CD4-positive, alpha-beta T cell treated with Interleukin-6 at 100 ng/mL for 8 hours (primary cell): ENCODE data around the gene STK11.
A peak's percentile ranks its signal among the peaks of the same experiment; 100 is the strongest.

ENCODE experiments used
- DNase-seq: peaks from one replicate; pipeline ENCODE4 v3.0.0-alpha.2; 2020; ENCODE audit warnings: mixed read lengths, low spot score

Gene STK11

DNA sequence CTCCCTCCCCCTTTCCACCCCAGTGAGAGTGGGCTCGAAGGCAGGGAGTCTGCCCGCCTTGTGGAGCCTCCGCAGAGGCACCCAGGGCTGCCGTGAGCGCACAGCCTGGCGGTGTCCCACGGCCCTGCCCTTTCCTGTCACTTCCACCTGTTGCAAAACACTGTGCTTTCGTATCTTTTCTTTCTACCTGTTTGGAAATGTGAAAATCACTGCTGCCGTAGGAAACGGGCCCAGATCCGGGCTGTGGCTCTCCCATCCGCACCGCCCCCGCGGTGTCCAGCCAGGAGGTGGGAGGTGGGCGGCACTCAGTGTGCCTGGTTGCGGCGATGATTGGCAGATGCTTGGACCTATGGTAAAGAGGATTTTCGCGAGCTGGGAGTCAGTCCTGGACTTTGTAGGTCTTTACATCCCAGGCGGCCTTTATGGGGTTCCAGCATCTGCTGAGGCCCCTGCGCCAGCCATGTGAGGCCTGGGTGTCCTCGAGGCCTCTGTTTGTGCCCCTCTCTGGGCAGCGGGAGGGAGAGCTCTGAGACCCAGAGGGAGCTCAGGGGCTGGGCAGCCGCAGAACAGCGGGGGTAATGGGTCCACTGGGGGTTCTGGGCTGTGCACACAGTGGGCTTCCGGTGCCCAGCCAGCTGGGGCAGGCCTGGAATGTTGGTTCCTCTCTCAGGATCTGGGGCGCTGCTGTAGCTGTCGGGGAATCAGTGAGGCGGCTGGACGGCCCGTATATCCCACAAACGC lies 6.1 kb downstream of the STK11 start:
- no peak for DNase-seq

DNA sequence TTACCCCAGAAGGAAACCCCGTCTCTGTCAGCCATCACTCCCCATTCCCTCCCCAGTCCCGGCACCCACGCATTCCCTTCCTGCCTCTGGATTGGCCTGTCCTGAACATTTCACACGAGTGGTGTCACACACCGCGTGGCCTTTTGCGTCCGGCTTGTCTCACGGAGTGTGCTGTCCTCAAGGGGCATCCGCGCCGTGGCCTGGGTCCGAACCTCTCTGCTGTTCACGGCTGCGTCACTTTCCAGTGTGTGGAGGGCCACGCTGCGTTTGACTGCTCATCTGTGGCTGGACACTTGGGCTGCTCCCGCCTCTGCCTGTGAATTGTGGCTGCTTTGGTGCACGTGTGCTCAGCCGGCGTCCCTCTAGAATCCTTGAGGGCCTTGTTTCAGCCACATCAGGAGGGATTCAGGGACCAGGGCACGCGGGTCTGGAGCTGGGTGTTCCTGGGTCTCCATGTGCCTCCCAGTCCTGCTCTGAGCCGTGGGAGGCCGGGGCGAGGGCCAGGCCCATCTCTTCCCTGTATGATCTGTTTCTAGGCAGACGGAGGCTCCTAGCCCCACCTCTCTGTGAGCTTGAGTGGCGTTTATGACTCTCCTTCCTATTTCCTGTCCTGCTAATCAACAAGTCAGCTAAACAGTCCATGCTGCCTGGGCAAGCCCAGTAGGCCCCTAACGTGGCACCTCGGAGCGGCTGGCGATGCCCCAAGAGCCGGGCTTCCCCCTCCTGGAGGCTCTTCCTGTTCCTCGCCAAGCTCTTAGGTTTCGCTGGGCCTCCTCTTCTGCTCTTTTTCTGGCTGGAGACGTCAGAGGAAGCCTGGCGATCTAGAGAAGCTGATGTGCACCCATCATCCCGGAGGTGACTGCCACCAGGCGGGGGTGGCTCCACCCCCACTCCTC lies 8.1 kb downstream of the STK11 start:
- peak; percentile 53 for DNase-seq

DNA sequence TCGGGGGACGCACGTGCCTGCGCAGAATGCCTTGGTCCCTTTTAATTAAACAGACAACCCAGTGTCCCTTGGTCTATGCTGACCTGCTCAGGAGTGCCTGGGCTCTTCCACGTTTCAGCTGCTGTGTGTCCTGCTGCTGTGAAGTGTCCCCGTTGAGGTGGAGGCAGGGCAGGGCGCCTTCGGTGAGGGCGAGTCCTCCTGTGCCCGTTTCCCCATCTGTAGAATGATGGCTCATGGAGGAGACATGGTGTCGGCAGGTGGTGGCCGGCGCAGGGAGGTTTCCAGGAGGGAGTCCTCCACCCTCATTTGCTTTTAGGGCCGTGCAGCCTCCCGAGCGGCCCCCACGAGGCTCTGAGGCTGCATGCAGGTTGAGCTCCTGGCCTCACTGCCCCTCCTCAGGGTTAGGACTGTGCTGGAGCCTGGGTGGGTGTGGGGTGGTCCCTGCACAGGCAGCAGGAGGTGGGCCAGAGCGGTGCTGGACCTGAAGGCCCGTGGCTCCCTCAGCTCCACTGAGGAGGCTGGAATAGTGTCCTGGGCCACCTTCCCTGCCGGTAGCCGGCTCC lies 8.8 kb downstream of the STK11 start:
- DNase-seq = no peak

DNA sequence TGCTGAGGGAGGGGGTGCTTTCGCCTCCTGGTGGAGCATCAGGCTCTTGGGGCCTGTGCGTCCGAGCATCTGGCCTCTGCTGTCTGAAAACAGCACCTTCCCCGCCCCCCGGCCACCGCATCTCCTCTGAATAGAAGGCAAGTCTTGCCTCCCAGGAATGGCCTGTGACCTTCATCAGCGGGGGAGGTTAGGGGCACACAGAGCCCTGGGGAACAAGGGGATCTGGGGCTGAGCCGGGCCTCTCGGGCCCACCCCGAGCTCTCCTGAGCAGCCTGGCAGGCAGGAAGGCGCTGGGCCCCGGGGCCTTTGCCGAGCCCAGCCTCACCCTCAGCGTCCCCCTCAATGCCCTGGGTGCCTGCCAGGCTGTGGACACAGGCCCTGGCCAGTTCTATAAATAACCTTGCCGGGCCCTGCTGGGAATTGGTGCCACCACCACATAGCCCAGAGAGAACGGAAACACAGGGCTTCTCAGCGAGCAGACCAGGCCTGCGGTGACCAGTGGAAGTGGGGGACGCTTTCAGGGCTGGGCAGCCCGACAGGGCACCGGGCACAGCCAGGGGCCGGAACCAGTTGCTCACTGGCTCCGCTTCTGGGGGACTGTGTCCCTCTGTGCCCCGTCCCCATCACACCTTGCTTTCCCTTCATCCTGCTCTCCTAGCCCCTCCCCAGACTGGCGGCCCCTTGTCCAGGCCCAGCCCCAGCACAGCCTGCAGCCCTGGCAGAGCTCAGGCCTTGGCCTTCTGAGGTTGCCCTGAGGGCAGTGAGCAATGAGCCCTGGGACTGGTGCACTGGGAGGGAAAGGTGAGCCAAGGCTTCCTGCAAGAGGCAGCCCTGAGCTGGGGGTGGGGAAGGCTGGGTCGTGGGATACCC lies 9.5 kb downstream of the STK11 start:
- DNase-seq = no peak

DNA sequence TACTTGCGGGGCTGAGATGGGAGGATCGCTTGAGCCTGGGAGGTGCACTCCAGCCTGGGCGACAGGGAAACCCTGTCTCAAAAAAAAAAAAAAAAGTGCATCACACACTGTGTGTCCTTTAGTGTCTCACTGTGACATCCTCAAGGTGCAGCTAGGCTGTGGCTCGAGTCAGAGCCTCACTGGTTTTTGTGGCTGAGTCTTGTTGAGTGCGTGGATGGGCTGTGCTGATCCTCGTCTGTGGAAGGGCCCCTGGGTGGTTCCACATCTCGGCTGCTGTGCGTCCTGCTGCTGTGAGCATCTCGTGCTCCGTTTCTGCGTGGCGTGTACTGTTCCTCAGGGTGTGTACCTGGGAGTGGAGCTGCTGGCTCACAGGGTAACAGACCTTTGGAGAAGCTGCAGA lies 11.2 kb downstream of the STK11 start:
- no peak for DNase-seq

DNA sequence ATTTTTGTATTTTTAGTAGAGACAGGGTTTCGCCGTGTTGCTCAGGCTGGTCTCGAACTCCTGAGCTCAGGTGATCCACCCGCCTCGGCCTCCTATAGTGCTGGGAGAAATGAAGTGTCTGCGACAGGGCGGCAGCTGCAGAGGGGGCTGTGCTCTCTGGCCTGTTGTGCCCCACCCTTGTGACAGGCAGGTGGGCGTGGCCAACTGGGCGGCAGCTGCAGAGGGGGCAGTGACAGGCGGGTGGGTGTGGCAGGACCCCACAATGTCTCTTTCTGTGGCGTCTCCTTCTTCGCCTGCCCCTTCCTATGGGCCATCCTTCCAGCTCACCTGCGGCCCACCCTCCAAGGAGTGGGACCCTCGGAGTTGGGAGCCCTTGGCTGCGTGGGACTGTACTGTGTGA lies 11.8 kb downstream of the STK11 start:
- DNase-seq = no peak

DNA sequence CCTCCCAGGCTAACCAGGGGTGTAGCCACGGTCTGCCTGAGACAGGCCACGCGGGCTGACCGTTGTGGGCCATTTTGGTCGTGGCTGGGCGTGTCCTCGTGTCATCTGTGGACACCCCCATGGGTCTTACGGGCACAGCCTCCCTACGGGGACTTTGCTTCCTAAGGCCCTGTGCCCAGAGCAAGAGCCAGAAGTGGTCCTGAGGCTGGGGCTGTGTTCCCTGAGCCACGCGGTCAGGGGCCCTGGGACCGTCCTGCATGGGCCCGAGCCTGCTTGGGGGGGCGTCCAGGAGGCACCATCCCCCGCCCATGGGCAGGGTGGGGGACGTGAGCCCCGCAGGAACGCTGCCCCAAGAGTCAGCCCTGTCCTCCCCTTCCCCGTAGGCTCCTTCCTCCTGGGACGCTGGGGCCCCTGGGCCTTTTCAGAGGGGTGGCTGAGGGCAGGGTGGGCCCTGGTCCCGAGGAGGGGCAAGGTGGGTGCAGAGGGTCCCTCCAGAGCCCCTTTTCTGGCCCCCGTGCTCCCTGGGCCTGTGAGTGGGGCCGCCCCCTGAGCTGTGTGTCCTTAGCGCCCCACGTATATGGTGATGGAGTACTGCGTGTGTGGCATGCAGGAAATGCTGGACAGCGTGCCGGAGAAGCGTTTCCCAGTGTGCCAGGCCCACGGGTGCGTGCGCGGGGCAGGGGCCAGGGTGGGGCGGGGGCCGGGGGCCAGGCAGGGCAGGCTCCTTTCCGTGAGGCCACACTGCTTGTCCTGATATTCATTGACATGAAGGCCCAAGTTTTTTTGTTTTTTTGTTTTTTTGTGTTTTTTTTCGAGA lies 13.4 kb downstream of the STK11 start:
- DNase-seq = no peak

DNA sequence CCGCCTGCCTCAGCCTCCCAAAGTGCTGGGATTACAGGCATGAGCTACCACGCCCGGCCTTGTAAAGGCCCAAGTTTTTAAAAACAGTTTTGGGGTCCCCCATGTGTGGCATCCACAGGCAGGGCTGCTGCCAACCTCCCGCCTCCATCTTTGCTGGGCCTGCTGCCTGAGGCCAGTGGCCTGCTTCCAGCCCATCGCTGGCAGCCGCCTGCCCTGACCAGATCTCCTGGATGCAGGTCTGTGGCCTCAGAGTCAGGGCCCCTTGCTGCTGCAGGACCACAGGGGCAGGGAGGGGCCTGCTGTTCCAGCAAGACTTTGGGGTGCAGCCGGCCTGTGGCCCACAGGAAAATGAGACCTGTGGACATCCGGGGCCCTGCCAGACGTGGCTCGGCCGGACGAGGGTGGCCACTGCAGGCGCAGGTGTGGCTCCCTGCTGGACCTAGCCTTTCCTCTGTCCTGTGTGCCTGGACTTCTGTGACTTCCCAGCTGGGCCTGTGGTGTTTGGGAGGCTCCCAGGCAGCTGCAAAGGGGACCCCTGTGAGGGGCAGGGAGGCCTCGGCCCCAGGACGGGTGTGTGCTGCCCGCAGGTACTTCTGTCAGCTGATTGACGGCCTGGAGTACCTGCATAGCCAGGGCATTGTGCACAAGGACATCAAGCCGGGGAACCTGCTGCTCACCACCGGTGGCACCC lies 14.4 kb downstream of the STK11 start:
- no peak for DNase-seq

DNA sequence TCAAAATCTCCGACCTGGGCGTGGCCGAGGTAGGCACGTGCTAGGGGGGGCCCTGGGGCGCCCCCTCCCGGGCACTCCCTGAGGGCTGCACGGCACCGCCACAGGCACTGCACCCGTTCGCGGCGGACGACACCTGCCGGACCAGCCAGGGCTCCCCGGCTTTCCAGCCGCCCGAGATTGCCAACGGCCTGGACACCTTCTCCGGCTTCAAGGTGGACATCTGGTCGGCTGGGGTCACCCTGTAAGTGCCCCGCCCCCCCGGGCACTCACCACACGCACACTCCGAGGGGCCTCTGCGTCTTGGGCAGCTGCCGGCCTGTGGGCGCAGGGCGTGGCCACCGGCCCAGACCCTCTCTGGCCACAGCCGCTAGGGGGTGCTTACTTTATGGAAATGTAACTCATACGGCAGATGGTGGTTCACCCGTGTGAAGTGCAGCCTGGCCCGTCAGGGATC lies 14.9 kb downstream of the STK11 start:
- no peak for DNase-seq

DNA sequence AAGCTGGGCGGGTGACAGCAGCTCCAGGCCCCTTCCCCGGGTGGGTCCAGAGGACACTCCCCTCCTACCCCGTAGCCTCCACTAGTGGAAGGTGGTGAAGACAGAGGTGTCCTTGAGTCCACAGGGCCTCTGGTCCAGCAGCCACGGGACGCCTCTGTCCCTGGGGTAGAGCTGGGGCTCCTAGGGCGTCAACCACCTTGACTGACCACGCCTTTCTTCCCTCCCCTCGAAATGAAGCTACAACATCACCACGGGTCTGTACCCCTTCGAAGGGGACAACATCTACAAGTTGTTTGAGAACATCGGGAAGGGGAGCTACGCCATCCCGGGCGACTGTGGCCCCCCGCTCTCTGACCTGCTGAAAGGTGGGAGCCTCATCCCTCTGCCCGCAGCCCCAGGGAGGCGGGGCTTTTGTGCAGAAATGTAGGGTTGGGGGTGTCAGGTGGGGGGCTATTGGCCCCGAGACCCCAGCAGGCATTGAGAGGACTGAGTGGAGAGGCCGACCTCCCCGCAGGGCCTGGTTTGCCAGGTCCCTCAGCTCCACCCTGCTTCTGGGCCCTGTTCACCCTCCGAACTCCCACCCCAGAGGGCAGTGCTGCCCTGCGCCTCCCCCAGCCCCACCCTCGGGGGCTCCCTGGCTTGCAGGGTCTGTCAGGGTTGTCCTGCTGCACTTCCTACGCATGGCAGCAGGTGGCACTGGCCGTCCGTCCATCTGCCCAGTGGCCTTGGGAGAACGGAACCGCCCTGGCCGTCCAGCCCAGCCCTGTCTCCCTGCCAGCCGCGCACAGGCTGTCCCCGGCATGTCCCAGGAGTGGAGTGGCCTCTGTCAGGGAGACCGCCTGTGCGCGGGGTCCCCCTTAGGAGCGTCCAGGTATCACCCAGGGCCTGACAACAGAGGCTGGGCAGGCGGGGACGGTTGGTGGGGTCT lies 15.7 kb downstream of the STK11 start:
- DNase-seq = no peak

DNA sequence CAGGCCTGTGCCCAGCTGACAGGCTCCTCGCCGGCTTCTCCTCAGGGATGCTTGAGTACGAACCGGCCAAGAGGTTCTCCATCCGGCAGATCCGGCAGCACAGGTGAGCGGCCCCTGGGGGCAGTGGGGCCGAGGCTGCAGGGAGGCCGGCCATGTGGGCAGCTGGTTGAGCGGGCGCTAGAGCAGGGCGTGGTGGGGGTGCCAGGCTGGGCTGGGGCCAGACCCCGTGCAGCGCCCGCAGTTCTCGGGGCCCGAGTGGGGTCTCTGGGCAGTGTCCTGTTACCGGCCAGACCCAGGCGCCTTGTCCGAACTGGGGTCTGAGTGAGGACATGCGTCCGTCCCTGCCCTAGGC lies 16.3 kb downstream of the STK11 start:
- no peak for DNase-seq

DNA sequence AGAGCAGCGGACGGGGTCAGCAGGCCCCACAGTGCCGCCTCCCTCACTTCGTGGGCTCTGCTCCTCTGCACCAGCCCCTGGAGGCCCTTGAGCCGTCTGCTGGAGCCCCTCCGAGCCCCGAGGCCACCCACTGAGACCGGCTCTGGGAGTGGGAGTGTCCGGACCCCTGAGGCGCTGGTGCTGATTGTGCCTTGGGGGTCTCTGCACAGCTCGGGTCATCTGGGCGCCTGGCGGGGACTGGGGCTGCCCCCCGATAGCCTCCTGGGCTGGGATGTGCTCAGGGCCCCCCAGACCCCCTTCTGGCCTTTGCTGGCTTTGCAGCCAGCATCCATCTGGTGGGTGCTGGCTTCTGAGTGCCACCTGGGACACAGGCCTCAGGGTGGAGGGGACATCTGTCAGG lies 16.8 kb downstream of the STK11 start:
- DNase-seq = no peak

DNA sequence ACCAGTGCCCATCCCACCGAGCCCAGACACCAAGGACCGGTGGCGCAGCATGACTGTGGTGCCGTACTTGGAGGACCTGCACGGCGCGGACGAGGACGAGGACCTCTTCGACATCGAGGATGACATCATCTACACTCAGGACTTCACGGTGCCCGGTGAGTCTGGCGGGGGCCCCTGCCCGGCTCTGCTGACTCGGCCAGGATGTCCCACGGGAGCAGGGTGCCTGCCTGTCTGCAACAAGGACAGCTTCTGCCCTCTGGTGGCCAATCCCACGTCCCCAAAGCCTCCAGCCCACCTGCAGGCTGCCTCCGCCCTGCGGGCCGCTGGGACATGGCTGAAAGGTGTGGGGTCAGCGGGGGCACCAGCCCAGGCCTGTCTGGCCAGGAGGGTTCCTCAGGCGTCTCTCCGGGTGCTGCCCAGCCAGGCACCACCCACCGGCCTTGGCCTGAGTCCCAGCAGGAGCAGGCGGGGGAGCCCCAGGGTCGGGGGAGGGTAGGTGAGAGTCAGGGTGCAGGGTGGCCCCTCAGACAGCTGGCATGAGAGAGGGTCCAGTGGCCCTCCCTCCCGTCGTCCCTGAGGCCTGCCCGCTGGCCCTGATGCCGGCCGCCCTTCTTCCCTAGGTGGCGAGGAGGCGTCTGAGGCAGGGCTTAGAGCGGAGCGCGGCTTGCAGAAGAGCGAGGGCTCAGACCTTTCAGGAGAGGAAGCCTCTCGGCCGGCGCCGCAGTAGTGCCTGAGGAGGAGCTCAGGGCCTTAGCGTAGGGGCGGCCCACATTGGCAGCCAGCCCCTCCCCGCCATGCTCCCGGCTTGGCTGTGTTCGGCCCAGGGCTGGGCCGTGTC lies 17.7 kb downstream of the STK11 start:
- DNase-seq = no peak

DNA sequence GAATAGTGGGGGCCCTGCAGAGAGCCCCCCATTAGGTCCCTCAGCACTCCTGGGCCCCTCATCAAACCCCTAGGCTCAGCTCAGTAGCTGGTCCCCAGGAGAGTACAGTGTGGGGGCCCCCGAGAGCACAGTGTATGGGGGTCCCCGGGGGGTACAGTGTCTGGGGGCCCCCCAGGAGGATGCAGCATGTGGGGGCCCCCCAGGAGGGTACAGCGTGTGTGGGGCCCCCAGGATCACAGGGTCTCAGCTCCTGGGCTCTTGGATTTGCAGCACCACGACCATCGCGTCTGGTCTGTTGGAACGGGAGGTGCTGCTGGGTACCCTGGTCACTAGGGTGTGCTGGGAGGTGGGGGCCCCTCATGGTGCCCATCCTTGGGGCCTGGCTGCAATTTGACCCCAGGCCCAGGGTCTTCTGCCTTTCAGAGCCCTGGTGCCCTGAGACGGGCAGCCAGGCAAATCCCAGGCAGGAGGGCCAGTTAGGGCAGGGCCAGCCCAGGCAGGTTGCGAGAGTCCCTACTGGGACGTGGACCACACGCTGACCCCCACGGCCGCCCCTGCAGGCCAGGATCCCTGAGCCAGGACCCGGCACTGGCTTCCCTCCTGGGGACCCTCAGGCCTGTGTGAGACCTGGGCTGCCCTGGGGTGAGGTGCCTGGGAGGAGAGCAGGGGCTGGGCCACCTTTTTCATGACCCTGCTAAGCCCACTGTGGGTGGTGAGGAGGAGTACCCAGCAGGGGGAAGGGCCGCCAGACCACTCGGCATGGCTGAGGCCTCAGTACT lies 18.7 kb downstream of the STK11 start:
- DNase-seq = no peak

DNA sequence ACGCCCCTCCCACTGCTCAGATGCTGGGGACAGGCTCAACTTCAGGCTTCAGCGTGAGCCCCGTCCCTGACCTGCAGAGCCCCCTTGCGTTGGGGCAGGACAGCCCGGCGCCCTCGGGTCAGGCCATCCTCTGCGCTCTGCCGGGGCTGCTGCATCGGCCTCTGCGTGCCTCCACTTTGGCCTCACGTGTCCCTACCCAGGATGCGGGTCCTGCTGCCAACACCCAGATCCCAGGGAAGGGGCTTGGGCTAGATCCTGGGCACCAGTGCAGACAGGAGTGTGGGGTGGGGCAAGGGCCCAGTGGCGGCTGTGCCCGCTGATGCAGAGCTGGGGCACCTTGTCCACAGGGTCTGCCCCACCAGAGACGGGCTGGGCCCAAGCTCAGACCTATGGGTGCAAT lies 19.3 kb downstream of the STK11 start:
- no peak for DNase-seq

DNA sequence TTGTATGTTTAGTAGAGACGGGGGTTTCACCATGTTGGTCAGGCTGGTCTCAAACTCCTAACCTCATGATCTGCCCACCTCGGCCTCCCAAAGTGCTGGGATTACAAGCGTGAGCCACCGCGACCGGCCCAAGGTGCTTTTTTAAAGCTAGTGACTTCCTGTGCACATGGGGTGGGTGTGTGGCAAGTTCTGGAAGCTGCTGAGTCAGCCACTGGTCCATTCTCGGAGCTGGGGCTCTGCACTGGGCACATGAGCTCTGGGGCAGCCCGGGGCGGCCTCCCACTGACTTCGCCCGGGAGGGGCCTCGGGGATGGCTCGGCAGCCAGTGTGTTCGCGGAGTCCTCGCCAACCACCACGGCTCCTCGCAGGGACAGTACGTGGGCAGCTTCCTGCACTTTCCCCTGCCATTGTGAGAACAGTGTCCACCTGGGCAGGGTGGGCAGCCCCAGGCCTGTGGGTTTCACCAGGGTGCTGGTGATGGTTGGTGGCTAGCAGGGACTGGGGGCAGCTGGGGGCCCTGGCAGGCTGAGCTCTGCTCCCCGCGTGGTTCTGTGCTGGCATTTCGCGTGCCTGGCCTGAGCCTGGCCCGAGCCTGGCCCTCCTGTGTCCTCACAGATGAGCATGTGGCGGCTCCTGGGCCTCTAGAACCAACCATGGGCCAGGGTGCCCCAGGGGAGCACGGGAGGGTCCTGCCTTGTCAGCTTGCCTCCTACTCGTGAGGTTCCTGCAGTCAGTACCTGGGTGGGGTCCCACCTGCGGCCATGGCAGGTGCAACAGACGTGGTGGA lies 20.1 kb downstream of the STK11 start:
- no peak for DNase-seq

DNA sequence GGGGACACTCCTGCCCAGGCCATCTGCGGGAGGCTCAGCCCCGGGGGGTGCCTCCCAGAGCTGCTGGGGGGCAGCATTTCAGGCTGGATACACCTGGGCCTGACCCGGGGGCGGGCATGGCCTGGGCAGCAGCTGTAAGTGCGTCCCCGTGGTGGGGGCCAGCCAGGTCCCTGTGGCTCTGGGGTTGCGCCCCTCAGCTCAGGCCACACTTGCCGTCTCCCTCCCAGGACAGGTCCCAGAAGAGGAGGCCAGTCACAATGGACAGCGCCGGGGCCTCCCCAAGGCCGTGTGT lies 20.6 kb downstream of the STK11 start:
- no peak for DNase-seq
